Measurements from ENCODE around the gene NPIPA3. TPM values are rescaled to one million over a fixed set of nuclear protein-coding genes. Genes with fewer than 3 reads are reported as not detected.
A peak's percentile ranks its signal among the peaks of the same experiment; 100 is the strongest.

The NPIPA3 gene
- total RNA-seq, 1 experiment from 2014 or later: 3.2 TPM

- no peak for TF ChIP-seq CTCF (IDR thresholded peaks at IDR 0.05; ENCODE audit: unreplicated experiment)
- CTCF ChIA-PET: no interaction called here
- H3K4me3 Mint-ChIP-seq (ENCODE audit: unreplicated experiment): no peak overlapping the region
- no peaks in the 10 kb centered on the region for H3K27me3 Mint-ChIP-seq (ENCODE audit: insufficient read depth, unreplicated experiment)
- H3K4me1 Mint-ChIP-seq (ENCODE audit: insufficient read depth, unreplicated experiment): no peaks in the 10 kb centered on the region
- H3K27ac Mint-ChIP-seq (ENCODE audit: low read depth, unreplicated experiment): no peak overlapping the region
- intact Hi-C loops (cut with micrococcal nuclease): no loop called here
- H3K36me3 Mint-ChIP-seq (ENCODE audit: insufficient read depth, unreplicated experiment): peaks cover 48% of the 10 kb centered on the region
- no peaks in the 10 kb centered on the region for H3K9me3 Mint-ChIP-seq (ENCODE audit: unreplicated experiment)
- DNase-seq (ENCODE audit: unreplicated experiment): peak; percentile 5
- BruUV-seq (replicated peaks): no TSS peak
- POLR2A ChIA-PET: no interaction called here
Measured at GRCh38 chr16:14669776-14670175, 33.4 kb upstream of the NPIPA3 start.

GRCh38 chr16:14672403-14672971, 30.7 kb upstream of the NPIPA3 start:
- ChIA-PET POLR2A (no interaction called here), CTCF (no interaction called here)
- Mint-ChIP-seq H3K4me1 (ENCODE audit: insufficient read depth, unreplicated experiment) (no peaks in the 10 kb centered on the region), H3K27me3 (ENCODE audit: insufficient read depth, unreplicated experiment) (no peaks in the 10 kb centered on the region), H3K36me3 (ENCODE audit: insufficient read depth, unreplicated experiment) (peaks cover 24% of the 10 kb centered on the region), H3K9me3 (ENCODE audit: unreplicated experiment) (no peaks in the 10 kb centered on the region), H3K27ac (ENCODE audit: low read depth, unreplicated experiment) (no peak overlapping the region), H3K4me3 (ENCODE audit: unreplicated experiment) (no peak overlapping the region)
- intact Hi-C loops (cut with micrococcal nuclease): no loop called here
- TF ChIP-seq CTCF (IDR thresholded peaks at IDR 0.05; ENCODE audit: unreplicated experiment): no peak
- no peak for DNase-seq (ENCODE audit: unreplicated experiment)
- no TSS peak for BruUV-seq (replicated peaks)

- ChIA-PET POLR2A (no interaction called here), CTCF (no interaction called here)
- no peaks in the 10 kb centered on the region for H3K4me1 Mint-ChIP-seq (ENCODE audit: insufficient read depth, unreplicated experiment)
- no peak for TF ChIP-seq CTCF (IDR thresholded peaks at IDR 0.05; ENCODE audit: unreplicated experiment)
- H3K27me3 Mint-ChIP-seq (ENCODE audit: insufficient read depth, unreplicated experiment): no peaks in the 10 kb centered on the region
- H3K27ac Mint-ChIP-seq (ENCODE audit: low read depth, unreplicated experiment): no peak overlapping the region
- no peak overlapping the region for H3K4me3 Mint-ChIP-seq (ENCODE audit: unreplicated experiment)
- no TSS peak for BruUV-seq (replicated peaks)
- no peaks in the 10 kb centered on the region for H3K9me3 Mint-ChIP-seq (ENCODE audit: unreplicated experiment)
- intact Hi-C loops (cut with micrococcal nuclease): no loop called here
- DNase-seq (ENCODE audit: unreplicated experiment): no peak
- no peaks in the 10 kb centered on the region for H3K36me3 Mint-ChIP-seq (ENCODE audit: insufficient read depth, unreplicated experiment)
Measured at GRCh38 chr16:14676633-14677032, 26.6 kb upstream of the NPIPA3 start.

- no peaks in the 10 kb centered on the region for H3K9me3 Mint-ChIP-seq (ENCODE audit: unreplicated experiment)
- no peak overlapping the region for H3K27ac Mint-ChIP-seq (ENCODE audit: low read depth, unreplicated experiment)
- no peak overlapping the region for H3K4me3 Mint-ChIP-seq (ENCODE audit: unreplicated experiment)
- no peak for TF ChIP-seq CTCF (IDR thresholded peaks at IDR 0.05; ENCODE audit: unreplicated experiment)
- no peaks in the 10 kb centered on the region for H3K36me3 Mint-ChIP-seq (ENCODE audit: insufficient read depth, unreplicated experiment)
- H3K27me3 Mint-ChIP-seq (ENCODE audit: insufficient read depth, unreplicated experiment): no peaks in the 10 kb centered on the region
- intact Hi-C loops (cut with micrococcal nuclease): no loop called here
- DNase-seq (ENCODE audit: unreplicated experiment): no peak
- ChIA-PET POLR2A (no interaction called here), CTCF (no interaction called here)
- BruUV-seq (replicated peaks): no TSS peak
- no peaks in the 10 kb centered on the region for H3K4me1 Mint-ChIP-seq (ENCODE audit: insufficient read depth, unreplicated experiment)
Measured at GRCh38 chr16:14677627-14678026, 25.6 kb upstream of the NPIPA3 start.
